Smooth muscle cell (in vitro differentiated cells): ENCODE results near the gene B9D2. TPM values are rescaled to one million over a fixed set of nuclear protein-coding genes. Genes with fewer than 3 reads are reported as not detected.
A peak's percentile ranks its signal among the peaks of the same experiment; 100 is the strongest.
"Not testable (repeated sequence)": the region's sequence is repeated elsewhere in the genome, so short reads cannot be mapped to it uniquely, and the experiment has no call there.

Experiments
- DNase-seq: peaks from one replicate; lab custom pipeline; 2025; ENCODE audit not compliant: unreplicated experiment; lab: John Stamatoyannopoulos, UW
- H2AFZ ChIP-seq: fragments of 200-600 bp; sonication (generic); 2 replicates; pipeline ENCODE4 v1.6.0; 2016; ENCODE audit warnings: antibody characterized with exemption, low read depth, mild to moderate bottlenecking
- H3F3A ChIP-seq: fragments of 200-600 bp; sonication (generic); 2 replicates; pipeline ENCODE4 v1.6.0; 2017; ENCODE audit warnings: antibody characterized with exemption, low read depth
- H3K27ac ChIP-seq: fragments of 200-600 bp; sonication (generic); 2 replicates; pipeline ENCODE4 v1.5.1; 2016; ENCODE audit warnings: low read depth, mild to moderate bottlenecking
- H3K27me3 ChIP-seq: fragments of 200-600 bp; sonication (generic); 2 replicates; pipeline ENCODE4 v1.6.1; 2016; ENCODE audit warnings: low read depth, mild to moderate bottlenecking
- H3K36me3 ChIP-seq: fragments of 200-600 bp; sonication (generic); 2 replicates; pipeline ENCODE4 v1.5.1; 2016; ENCODE audit warnings: low read depth
- H3K4me1 ChIP-seq: fragments of 200-600 bp; sonication (generic); 2 replicates; pipeline ENCODE4 v1.5.1; 2016; ENCODE audit warnings: low read depth
- H3K4me2 ChIP-seq: fragments of 200-600 bp; sonication (generic); 2 replicates; pipeline ENCODE4 v1.6.0; 2016; ENCODE audit warnings: mild to moderate bottlenecking
- H3K4me3 ChIP-seq: fragments of 200-600 bp; sonication (generic); 2 replicates; pipeline ENCODE4 v1.5.1; 2016; ENCODE audit warnings: mild to moderate bottlenecking
- H3K79me2 ChIP-seq: fragments of 200-600 bp; sonication (generic); 2 replicates; pipeline ENCODE4 v1.6.0; 2016; ENCODE audit warnings: low read depth, mild to moderate bottlenecking
- H3K9ac ChIP-seq: fragments of 200-600 bp; sonication (generic); 2 replicates; pipeline ENCODE4 v1.6.0; 2016; ENCODE audit warnings: low read depth
- H3K9me3 ChIP-seq: fragments of 200-600 bp; sonication (generic); replicated peaks from 2 replicates; pipeline ENCODE4 v1.5.1; 2016; ENCODE audit warnings: low read depth
- H4K20me1 ChIP-seq: fragments of 200-600 bp; sonication (generic); 2 replicates; pipeline ENCODE4 v1.6.0; 2016; ENCODE audit warnings: low read depth
- WGBS: methylation state at CpG from one replicate; pipeline ENCODE4 v1.1.7; 2016; ENCODE audit warnings: low lambda C conversion rate; 5-methylcytosine and 5-hydroxymethylcytosine counted together
- polyA plus RNA-seq: library from polyadenylated mRNA; unstranded; fragments of >200 nt; fragmentation: Nextera tagmentation; extraction: Ambion mirVana; gene quantifications from 2 replicates; pipeline ENCODE4 v1.2.1, GENCODE V29; 2016
- total RNA-seq: library from RNA; depleted of rRNA; stranded (reverse); fragments of >200 nt; gene quantifications from 2 replicates; pipeline ENCODE4 v1.2.3, GENCODE V29; 2014
- TF ChIP-seq, protein P1 (sequence below): fragments of 200-600 bp; sonication (generic); IDR thresholded peaks from 2 replicates; pipeline ENCODE4 v1.5.1; 2017; ENCODE audit warnings: borderline replicate concordance, mild to moderate bottlenecking, antibody characterized with exemption; ENCODE audit not compliant: insufficient read depth, poor library complexity, severe bottlenecking

The B9D2 gene
- total and polyA plus RNA-seq, 2 experiments from 2014 or later, result 1.6 to 12.2 TPM

DNA sequence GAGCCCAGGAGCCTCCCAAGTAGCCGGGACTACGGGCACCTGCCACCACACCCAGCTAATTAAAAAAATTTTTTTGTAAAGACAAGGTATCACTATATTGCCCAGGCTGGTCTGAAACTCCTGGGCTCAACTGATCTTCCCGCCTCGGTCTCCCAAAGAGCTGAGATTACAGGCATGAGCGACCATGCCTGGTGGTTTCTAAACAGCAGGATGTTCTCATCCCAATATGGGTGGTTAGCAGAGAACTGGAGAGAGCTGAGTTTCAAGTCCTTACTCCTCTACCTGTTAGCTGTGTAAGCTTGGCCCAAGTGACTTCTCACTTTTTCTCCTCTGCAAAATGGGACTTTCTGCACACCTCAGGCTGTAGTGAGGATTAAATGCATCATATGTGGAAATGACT, 20.4 kb upstream of the B9D2 start:
- no peak overlapping the region for H3K4me3 ChIP-seq
- no peak overlapping the region for H3K4me2 ChIP-seq
- no peak overlapping the region for H2AFZ ChIP-seq
- H3K27ac ChIP-seq, result no peak overlapping the region
- H3K36me3 ChIP-seq, result no peaks in the 10 kb centered on the region
- no peaks in the 10 kb centered on the region for H3K79me2 ChIP-seq
- H3F3A ChIP-seq, result peaks cover 6% of the 10 kb centered on the region
- H3K9me3 ChIP-seq, result no peaks in the 10 kb centered on the region
- H3K9ac ChIP-seq, result no peak overlapping the region
- no peaks in the 10 kb centered on the region for H3K27me3 ChIP-seq
- WGBS, result 88% methylated on average over 5 of the region's 5 CpGs
- TF ChIP-seq, protein P1, sequence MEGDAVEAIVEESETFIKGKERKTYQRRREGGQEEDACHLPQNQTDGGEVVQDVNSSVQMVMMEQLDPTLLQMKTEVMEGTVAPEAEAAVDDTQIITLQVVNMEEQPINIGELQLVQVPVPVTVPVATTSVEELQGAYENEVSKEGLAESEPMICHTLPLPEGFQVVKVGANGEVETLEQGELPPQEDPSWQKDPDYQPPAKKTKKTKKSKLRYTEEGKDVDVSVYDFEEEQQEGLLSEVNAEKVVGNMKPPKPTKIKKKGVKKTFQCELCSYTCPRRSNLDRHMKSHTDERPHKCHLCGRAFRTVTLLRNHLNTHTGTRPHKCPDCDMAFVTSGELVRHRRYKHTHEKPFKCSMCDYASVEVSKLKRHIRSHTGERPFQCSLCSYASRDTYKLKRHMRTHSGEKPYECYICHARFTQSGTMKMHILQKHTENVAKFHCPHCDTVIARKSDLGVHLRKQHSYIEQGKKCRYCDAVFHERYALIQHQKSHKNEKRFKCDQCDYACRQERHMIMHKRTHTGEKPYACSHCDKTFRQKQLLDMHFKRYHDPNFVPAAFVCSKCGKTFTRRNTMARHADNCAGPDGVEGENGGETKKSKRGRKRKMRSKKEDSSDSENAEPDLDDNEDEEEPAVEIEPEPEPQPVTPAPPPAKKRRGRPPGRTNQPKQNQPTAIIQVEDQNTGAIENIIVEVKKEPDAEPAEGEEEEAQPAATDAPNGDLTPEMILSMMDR, result no peak
- DNase-seq, result no peak
- H3K4me1 ChIP-seq, result no peaks in the 10 kb centered on the region
- H4K20me1 ChIP-seq, result no peaks in the 10 kb centered on the region

- H2AFZ ChIP-seq, H3K9me3 ChIP-seq, H3K79me2 ChIP-seq, H4K20me1 ChIP-seq, H3K36me3 ChIP-seq, H3F3A ChIP-seq, H3K27ac ChIP-seq, H3K27me3 ChIP-seq, H3K9ac ChIP-seq, H3K4me1 ChIP-seq, DNase-seq, H3K4me2 ChIP-seq, H3K4me3 ChIP-seq: not testable (repeated sequence)
- over 99% methylated on average over 8 of the region's 8 CpGs for WGBS
These were observed 17.6 kb upstream of the B9D2 start for GRCh38 chr19:41381536-41381935.

DNA sequence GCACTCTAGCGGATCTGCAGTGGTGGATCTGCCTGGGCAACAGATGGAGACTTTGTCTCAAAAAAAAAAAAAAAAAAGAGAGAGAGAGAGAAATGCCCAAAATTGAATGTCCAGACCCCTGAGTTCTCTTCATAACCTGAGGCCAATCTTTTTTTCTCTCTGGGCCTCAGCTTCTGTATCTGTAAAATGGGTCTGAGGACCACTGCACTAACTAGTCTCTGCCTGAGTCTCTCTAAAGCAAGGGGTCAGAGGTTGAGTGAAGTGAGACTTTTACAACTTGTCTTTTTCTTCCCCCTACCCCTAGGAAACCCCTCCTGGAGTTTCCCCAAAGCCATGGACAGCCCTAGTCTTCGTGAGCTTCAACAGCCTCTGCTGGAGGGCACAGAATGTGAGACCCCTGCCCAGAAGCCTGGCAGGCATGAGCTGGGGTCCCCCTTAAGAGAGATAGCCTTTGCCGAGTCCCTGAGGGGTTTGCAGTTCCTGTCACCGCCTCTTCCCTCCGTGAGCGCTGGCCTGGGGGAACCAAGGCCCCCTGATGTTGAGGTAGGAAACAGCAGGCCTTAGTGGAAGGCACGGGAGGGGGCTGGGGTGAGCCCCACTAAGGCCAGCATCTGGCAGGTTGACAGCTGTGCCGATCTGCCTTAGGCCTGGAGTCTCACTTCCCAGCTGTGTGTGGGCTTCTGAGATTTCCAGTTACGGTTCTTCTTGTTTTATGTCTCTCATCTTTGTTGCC, 14.2 kb upstream of the B9D2 start:
- no peaks in the 10 kb centered on the region for H3K36me3 ChIP-seq
- no peaks in the 10 kb centered on the region for H3K9me3 ChIP-seq
- H3K4me2 ChIP-seq, result no peak overlapping the region
- H4K20me1 ChIP-seq, result no peaks in the 10 kb centered on the region
- peaks cover 6% of the 10 kb centered on the region for H3F3A ChIP-seq
- H3K4me1 ChIP-seq, result no peaks in the 10 kb centered on the region
- TF ChIP-seq, protein P1, result no peak
- peaks cover 1% of the 10 kb centered on the region for H3K79me2 ChIP-seq
- WGBS, result 51% methylated on average over 9 of the region's 9 CpGs
- no peak overlapping the region for H2AFZ ChIP-seq
- H3K9ac ChIP-seq, result no peak overlapping the region
- no peak overlapping the region for H3K4me3 ChIP-seq
- peak overlapping the region; percentile 12 for H3K27ac ChIP-seq
- no peak for DNase-seq
- H3K27me3 ChIP-seq, result no peaks in the 10 kb centered on the region

DNA sequence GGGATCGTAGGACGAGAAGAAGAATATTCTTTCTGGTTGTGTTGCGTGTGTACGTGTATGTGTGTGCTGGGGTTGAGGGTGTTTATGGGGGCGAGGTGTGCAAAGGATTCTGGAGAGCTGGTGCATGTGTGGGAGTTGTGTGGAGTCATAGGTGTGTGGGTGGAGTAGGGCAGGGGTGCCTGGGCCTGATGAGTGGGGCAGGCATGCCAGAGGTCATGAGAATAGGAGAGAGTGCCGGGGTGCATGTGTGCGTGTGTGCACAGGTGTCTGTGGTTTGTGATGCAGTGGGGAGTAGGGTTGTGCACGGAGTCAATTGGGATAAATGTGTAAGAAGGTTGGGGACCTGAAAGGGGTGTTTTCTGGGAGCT, 13.0 kb upstream of the B9D2 start:
- DNase-seq, result no peak
- Histone ChIP-seq H3K27ac (peak overlapping the region; percentile 64), H3K36me3 (no peaks in the 10 kb centered on the region)

More for the DNA sequence above, 13.0 kb upstream of the B9D2 start:
- Histone ChIP-seq H2AFZ (peak overlapping the region; percentile 73), H3K4me3 (peak overlapping the region; percentile 62), H4K20me1 (no peaks in the 10 kb centered on the region), H3K4me1 (no peaks in the 10 kb centered on the region), H3F3A (peaks cover 6% of the 10 kb centered on the region), H3K9me3 (no peaks in the 10 kb centered on the region), H3K9ac (peak overlapping the region; percentile 61), H3K79me2 (peaks cover 13% of the 10 kb centered on the region), H3K27me3 (no peaks in the 10 kb centered on the region), H3K4me2 (peak overlapping the region; percentile 91)
- TF ChIP-seq, protein P1, result no peak
- 74% methylated on average over 8 of the region's 8 CpGs for WGBS
